K562 (cell line): ENCODE results near the gene TSSK6. TPM values are rescaled to one million over a fixed set of nuclear protein-coding genes. Genes with fewer than 3 reads are reported as not detected.

Experiments
- ATAC-seq: fragments of 200-7000 bp; cut with Tn5 transposase; 3 replicates; pipeline ENCODE4 v1.9.1; 2020; ENCODE audit warnings: moderate library complexity
- BruUV-seq: library from RNA; stranded (reverse); fragments of 400-500 nt; replicated peaks from 2 replicates; lab custom pipeline; 2021; lab: Mats Ljungman, UMichigan
- CTCF ChIA-PET: fragments of 300-600 bp; formaldehyde crosslinking; extraction: SDS; loops from one replicate; lab custom pipeline; 2021; ENCODE audit warnings: low intra/inter-chr PET ratio; lab: Yijun Ruan, JAX
- POLR2A ChIA-PET: fragments of 300-600, 350-650 bp; sonication (Branson Sonifier 250); formaldehyde crosslinking; extraction: SDS; loops from one replicate; lab custom pipeline; 2021; ENCODE audit warnings: antibody characterized with exemption, inconsistent platforms; lab: Yijun Ruan, JAX
- DNase-seq, 4 experiments: peaks; one replicate each; pipeline versions ENCODE4 v3.0.0 to v3.0.0-alpha.2; 2011 to 2018; ENCODE audit warnings: low spot score in 3 of 4, mixed read lengths in 3 of 4; ENCODE audit errors: extremely low read depth in 1 of 4
- FAIRE-seq: peaks from 2 replicates; lab custom pipeline; 2011; peaks lifted over from hg19 to GRCh38; lab: Jason Lieb, UNC
- H2AFZ ChIP-seq: 2 replicates; pipeline ENCODE4 v1.6.0; 2011; ENCODE audit warnings: low read depth, low read length, control low read depth, inconsistent platforms
- H3K27ac ChIP-seq: fragments of 200-600 bp; 3 replicates; pipeline ENCODE4 v1.8.0; 2011; ENCODE audit warnings: low read depth, mild to moderate bottlenecking, control low read depth, inconsistent platforms, low read length, moderate library complexity, mixed read lengths; ENCODE audit errors: extremely low read depth
- H3K27me3 ChIP-seq, 2 experiments: fragments of 300-600 bp in 1 of 2; 2 replicates in 1 of 2; 3 replicates in 1 of 2; pipeline versions ENCODE4 v1.6.0 to v1.8.0; 2011; ENCODE audit warnings: inconsistent platforms in 2 of 2, low read length in 2 of 2, mild to moderate bottlenecking in 1 of 2, mixed read lengths in 1 of 2, moderate library complexity in 1 of 2; ENCODE audit not compliant: control insufficient read depth in 2 of 2, insufficient read depth in 2 of 2
- H3K36me3 ChIP-seq: fragments of 300-600 bp; 3 replicates; pipeline ENCODE4 v1.8.0; 2011; ENCODE audit warnings: mild to moderate bottlenecking, low read length, inconsistent platforms; ENCODE audit not compliant: control insufficient read depth, insufficient read depth
- H3K4me1 ChIP-seq, 2 experiments: fragments of 200-600 bp in 1 of 2; replicated peaks in 1 of 2; 2 replicates in 1 of 2; 3 replicates in 1 of 2; pipeline versions ENCODE4 v1.5.1 to v1.8.0; 2011; ENCODE audit warnings: inconsistent platforms in 2 of 2, low read length in 2 of 2, mild to moderate bottlenecking in 1 of 2, mixed read lengths in 1 of 2, moderate library complexity in 1 of 2; ENCODE audit not compliant: control insufficient read depth in 2 of 2, insufficient read depth in 2 of 2
- H3K4me2 ChIP-seq: 2 replicates; pipeline ENCODE4 v1.6.1; 2011; ENCODE audit warnings: low read length, control low read depth, inconsistent platforms, mixed read lengths; ENCODE audit not compliant: insufficient read depth
- H3K4me3 ChIP-seq: fragments of 200-600 bp; sonication (generic), shearing (Covaris generic); 2 replicates; pipeline ENCODE4 v1.5.1; 2016; ENCODE audit warnings: control low read depth, inconsistent platforms
- H3K79me2 ChIP-seq: fragments of 200-600 bp; 3 replicates; pipeline ENCODE4 v1.8.0; 2011; ENCODE audit warnings: low read length, inconsistent platforms; ENCODE audit not compliant: control insufficient read depth, insufficient read depth
- H3K9ac ChIP-seq, 2 experiments: 2 replicates each; pipeline versions ENCODE4 v1.6.0 to v1.6.1; 2011; ENCODE audit warnings: low read depth in 2 of 2, low read length in 2 of 2, control low read depth in 1 of 2, inconsistent platforms in 1 of 2, mild to moderate bottlenecking in 1 of 2, mixed read lengths in 1 of 2; ENCODE audit not compliant: insufficient read depth in 1 of 2
- H3K9me1 ChIP-seq: one replicate; pipeline ENCODE4 v1.6.0; 2011; ENCODE audit warnings: inconsistent platforms, mild to moderate bottlenecking, low read length, moderate library complexity; ENCODE audit not compliant: control insufficient read depth, insufficient read depth
- H3K9me3 ChIP-seq: replicated peaks from 2 replicates; pipeline ENCODE4 v1.5.1; 2011; ENCODE audit warnings: low read depth, low read length, inconsistent platforms; ENCODE audit not compliant: control insufficient read depth, insufficient read depth
- H4K20me1 ChIP-seq: replicated peaks from 2 replicates; pipeline ENCODE4 v1.6.1; 2011; ENCODE audit warnings: low read length, inconsistent platforms, mixed read lengths; ENCODE audit not compliant: control insufficient read depth, insufficient read depth
- POLR2G ChIP-seq: fragments of 200-400 bp; formaldehyde crosslinking; IDR thresholded peaks from 2 replicates; pipeline ENCODE4 v1.6.1; 2017; ENCODE audit warnings: low read depth, mild to moderate bottlenecking, antibody characterized with exemption, low read length, moderate library complexity
- YY1 ChIP-seq, 3 experiments: IDR thresholded peaks; 2 replicates each; pipeline ENCODE4 v1.6.1; 2011; ENCODE audit warnings: low read length in 2 of 3, mild to moderate bottlenecking in 2 of 3, moderate library complexity in 2 of 3, borderline replicate concordance in 1 of 3, control low read depth in 1 of 3, low read depth in 1 of 3; ENCODE audit not compliant: insufficient read depth in 3 of 3, insufficient replicate concordance in 2 of 3, control insufficient read depth in 1 of 3, insufficient read length in 1 of 3; ENCODE audit errors: extremely low read depth in 1 of 3
- ZNF318 ChIP-seq, 2 experiments: fragments of 450-650 bp; IDR thresholded peaks; 2 replicates each; pipeline ENCODE4 v1.6.1; 2016; ENCODE audit warnings: mild to moderate bottlenecking in 2 of 2, borderline replicate concordance in 1 of 2, low read depth in 1 of 2, moderate library complexity in 1 of 2
- WGBS: fragments of 100-300 bp; shearing (Covaris generic); methylation state at CpG from one replicate; pipeline ENCODE4 v1.1.6; 2016; ENCODE audit warnings: low coverage, mixed read lengths; ENCODE audit not compliant: insufficient coverage; ENCODE audit errors: missing lambda C conversion rate; 5-methylcytosine and 5-hydroxymethylcytosine counted together
- in situ Hi-C: fragments of 300-500 bp; cut with MboI; formaldehyde crosslinking; loops from 4 replicates; pipeline ENCODE4 v1.15.0; 2018; ENCODE audit warnings: inconsistent platforms, mixed read lengths
- intact Hi-C: fragments of 100-400 bp; cut with micrococcal nuclease; formaldehyde crosslinking; loops from 2 replicates; pipeline ENCODE4 v1.14.2; 2022
- polyA plus RNA-seq, 8 experiments: library from polyadenylated mRNA; depleted of rRNA in 4 of 8; stranded (reverse) in 5 of 8; unstranded in 3 of 8; fragments of >200 nt; fragmentation: Nextera tagmentation in 2 of 8; fragmentation: Illumina TruSeq in 1 of 8; extraction: Ambion mirVana in 2 of 8; extraction: Trizol in 1 of 8; gene quantifications; 2 replicates each; pipeline versions ENCODE4 v1.2.1 to v1.2.3, GENCODE V29; 2011 to 2014; ENCODE audit warnings: inconsistent platforms in 1 of 8, missing spikeins in 1 of 8
- total RNA-seq, 7 experiments: library from RNA; depleted of rRNA in 6 of 7; stranded (reverse); fragments of >200 nt in 6 of 7; fragmentation: Illumina TruSeq in 2 of 7; extraction: Trizol in 2 of 7; gene quantifications; 2 replicates each; pipeline versions ENCODE4 v1.2.1 to v1.2.3, GENCODE V29; 2011 to 2021; ENCODE audit warnings: low replicate concordance in 1 of 7

Gene TSSK6
- total and polyA plus RNA-seq, 9 of the 15 experiments (the other 6 are each of a cell fraction or from before 2014, with no cell fraction given), result 0.21 to 2.6 (median 1.5) TPM; not detected in 3

DNA sequence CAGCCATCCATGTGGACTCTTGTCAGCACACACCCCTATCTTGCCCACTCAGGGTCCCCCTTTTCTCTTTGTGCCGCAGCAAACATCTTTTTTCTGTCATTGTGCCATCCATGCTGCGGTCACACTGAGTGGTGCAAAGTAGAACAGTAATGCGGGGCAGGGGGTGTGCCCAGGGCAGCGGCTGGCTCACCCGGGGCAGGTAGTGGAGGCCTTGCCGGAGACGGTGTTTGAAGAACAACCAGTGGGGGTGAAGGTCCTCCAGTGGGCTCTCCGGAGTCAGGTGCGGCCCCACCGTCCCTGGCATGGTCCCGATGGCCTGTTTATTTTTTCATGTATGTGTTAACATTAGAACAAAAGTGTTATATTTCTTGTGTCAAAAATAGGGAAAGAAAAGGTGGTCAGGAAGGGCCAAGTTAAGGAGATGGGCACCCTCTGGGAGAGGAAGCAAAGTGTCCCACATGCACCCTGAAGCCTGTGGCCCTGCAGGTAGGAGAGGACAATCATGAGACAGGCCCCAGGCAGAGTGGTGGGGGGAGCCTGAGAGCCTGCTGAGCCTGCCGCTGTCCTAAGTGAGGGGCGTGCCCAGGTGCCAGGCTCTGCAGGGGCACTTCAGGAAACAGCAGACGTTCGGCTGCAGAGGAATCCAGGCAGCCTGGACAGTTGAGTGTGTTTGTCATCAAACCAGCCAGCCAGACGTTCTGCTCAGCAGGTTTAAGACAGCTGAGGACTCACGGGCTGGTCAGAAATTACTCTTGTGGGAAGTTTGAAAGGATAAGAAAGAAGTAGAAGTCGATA, 12.3 kb downstream of the TSSK6 start:
- POLR2A ChIA-PET, result no interaction called here
- no peak for ATAC-seq
- DNase-seq, result no peak
- intact Hi-C loops, result no loop called here
- Histone ChIP-seq H3K9me3 (no peaks in the 10 kb centered on the region), H3K4me1 (peaks cover 0 to 25% of the 10 kb centered on the region in 2 experiments; a peak in 2 of 5 replicates), H3K27me3 (no peaks in the 10 kb centered on the region), H3K36me3 (peaks cover 96% of the 10 kb centered on the region; the same call in 2 of the 3 replicates), H3K9ac (peak overlapping the region in 1 of 2 experiments; percentile 33; a peak in 1 of 4 replicates), H3K79me2 (no peaks in the 10 kb centered on the region), H3K9me1 (no peaks in the 10 kb centered on the region), H3K27ac (no peak overlapping the region), H2AFZ (no peak overlapping the region), H3K4me2 (no peak overlapping the region), H4K20me1 (no peaks in the 10 kb centered on the region), H3K4me3 (no peak overlapping the region)
- BruUV-seq, result no TSS peak
- TF ChIP-seq POLR2G (0 out of 2 replicates have a peak, but pooled peaks have one; percentile 15), YY1 (IDR thresholded peaks at IDR 0.05; ENCODE audit: borderline replicate concordance in 1 of 3, control insufficient read depth in 1 of 3, extremely low read depth in 1 of 3, insufficient read depth in 3 of 3, insufficient read length in 1 of 3, insufficient replicate concordance in 2 of 3, low read depth in 1 of 3, low read length in 2 of 3) (no peak)
- in situ Hi-C loops, result no loop called here
- FAIRE-seq, result no peak
- 88% methylated on average over 14 of the region's 18 CpGs for WGBS
- CTCF ChIA-PET, result no interaction called here

DNA sequence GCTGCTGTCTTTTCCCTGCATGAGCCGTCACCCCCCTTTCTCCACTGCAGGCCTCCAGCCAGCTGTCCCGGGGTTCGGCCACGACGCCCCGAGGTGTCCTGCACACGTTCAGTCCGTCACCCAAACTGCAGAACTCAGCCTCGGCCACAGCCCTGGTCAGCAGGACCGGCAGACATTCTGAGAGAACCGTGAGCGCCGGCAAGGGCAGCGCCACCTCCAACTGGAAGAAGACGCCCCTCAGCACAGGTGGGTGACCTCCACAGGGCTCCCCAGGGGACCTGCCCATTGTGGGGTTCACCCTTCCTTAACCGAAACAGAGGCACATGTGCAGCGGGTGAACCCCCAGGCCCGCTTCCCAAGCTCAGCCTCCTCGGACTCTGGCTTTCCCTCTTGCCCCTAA, 13.1 kb downstream of the TSSK6 start:
- ATAC-seq (no peak), FAIRE-seq (no peak), DNase-seq (no peak)
- H3K9me1 ChIP-seq, result no peaks in the 10 kb centered on the region
- in situ Hi-C loops (no loop called here), intact Hi-C loops (no loop called here)
- no peaks in the 10 kb centered on the region for H4K20me1 ChIP-seq
- WGBS, result 95% methylated on average over 17 of the region's 19 CpGs
- ChIA-PET CTCF (no interaction called here), POLR2A (no interaction called here)
- H3K27ac ChIP-seq, result no peak overlapping the region
- H3K27me3 ChIP-seq, result no peaks in the 10 kb centered on the region
- no peak overlapping the region for H3K4me3 ChIP-seq
- no TSS peak for BruUV-seq
- H3K4me1 ChIP-seq, result peaks cover 0 to 22% of the 10 kb centered on the region in 2 experiments; a peak in 2 of 5 replicates
- H3K9me3 ChIP-seq, result no peaks in the 10 kb centered on the region
- H3K79me2 ChIP-seq, result no peaks in the 10 kb centered on the region
- H3K4me2 ChIP-seq, result no peak overlapping the region
- H2AFZ ChIP-seq, result no peak overlapping the region
- H3K36me3 ChIP-seq, result peaks cover 97% of the 10 kb centered on the region
- H3K9ac ChIP-seq, result no peak overlapping the region
- no peak for TF ChIP-seq ZNF318 (IDR thresholded peaks at IDR 0.05; ENCODE audit: borderline replicate concordance in 1 of 2, low read depth in 1 of 2)
